Testis (tissue), 3 donors: ENCODE measurements around the gene SIRT5. TPM values are rescaled to one million over a fixed set of nuclear protein-coding genes. Genes with fewer than 3 reads are reported as not detected.

Experiments
- DNase-seq: peaks from one replicate; pipeline ENCODE4 v3.0.0-alpha.2; 2019
- H3K27ac ChIP-seq, 2 donors: fragments of 200-600 bp; sonication (generic); one replicate each; pipeline ENCODE4 v1.5.1; 2019
- H3K27me3 ChIP-seq: fragments of 200-600 bp; sonication (generic); one replicate; pipeline ENCODE4 v1.5.1; 2019
- H3K36me3 ChIP-seq: fragments of 200-600 bp; sonication (generic); one replicate; pipeline ENCODE4 v1.5.1; 2017; ENCODE audit warnings: low read depth; ENCODE audit errors: missing control alignments
- H3K4me1 ChIP-seq: fragments of 200-600 bp; sonication (generic); one replicate; pipeline ENCODE4 v1.5.1; 2019
- H3K4me3 ChIP-seq, 2 donors: fragments of 200-600 bp; sonication (generic); one replicate each; pipeline ENCODE4 v1.5.1; 2017 to 2019
- H3K9me3 ChIP-seq: fragments of 200-600 bp; sonication (generic); one replicate; pipeline ENCODE4 v1.5.1; 2017
- CTCF ChIP-seq, 3 experiments: fragments of 450-650 bp in 2 of 3; fragments of 200-600 bp in 1 of 3; sonication (generic) in 1 of 3; IDR thresholded peaks; one replicate each; pipeline ENCODE4 v1.5.1; 2016 to 2019; ENCODE audit warnings: antibody characterized with exemption in 3 of 3, mild to moderate bottlenecking in 2 of 3, moderate library complexity in 1 of 3
- POLR2A ChIP-seq: fragments of 450-650 bp; IDR thresholded peaks from one replicate; pipeline ENCODE4 v1.6.1; 2017; ENCODE audit warnings: antibody characterized with exemption, mild to moderate bottlenecking, moderate library complexity
- WGBS, 2 donors: methylation state at CpG; one replicate each; pipeline ENCODE4 v1.1.5; 2018; 5-methylcytosine and 5-hydroxymethylcytosine counted together
- intact Hi-C: fragments of 100-400 bp; cut with DNase I; formaldehyde crosslinking; loops from one replicate; pipeline ENCODE4 v1.15.1; 2023; ENCODE audit warnings: low total_unique reads
- polyA plus RNA-seq: library from polyadenylated mRNA; stranded (reverse); fragments of 350-450 nt; fragmentation: Illumina TruSeq; extraction: RNeasy Lipid Tissue Mini Kit (QIAGEN cat#74804); gene quantifications from one replicate; pipeline ENCODE4 v1.2.3, GENCODE V29; 2014; ENCODE audit warnings: low read depth, low replicate concordance; ENCODE audit not compliant: insufficient read depth
- total RNA-seq, 2 donors: library from RNA; depleted of rRNA; stranded (reverse); fragments of >200 nt; gene quantifications; one replicate each; pipeline ENCODE4 v1.2.3, GENCODE V29; 2016

The SIRT5 gene
- total and polyA plus RNA-seq, 3 donors from 2014 or later = 11.2 to 22.1 (median 15.7) TPM

- H3K4me3 ChIP-seq = no peak overlapping the region
- H3K9me3 ChIP-seq = no peaks in the 10 kb centered on the region
- TF ChIP-seq CTCF (IDR thresholded peaks at IDR 0.05) = no peak
- TF ChIP-seq POLR2A = no peak
- WGBS, 2 donors = 51 to 67% methylated on average over 3 of the region's 3 CpGs
- no peak overlapping the region for H3K27ac ChIP-seq
- H3K4me1 ChIP-seq = peaks cover 9% of the 10 kb centered on the region
- no peak for DNase-seq
- H3K36me3 ChIP-seq = no peaks in the 10 kb centered on the region
- H3K27me3 ChIP-seq = no peaks in the 10 kb centered on the region
- intact Hi-C loops = no loop called here
Observed at GRCh38 chr6:13576017-13576416, 1.6 kb downstream of the SIRT5 start.

GRCh38 chr6:13577926-13578325 lies 3.5 kb downstream of the SIRT5 start:
- no peaks in the 10 kb centered on the region for H3K27me3 ChIP-seq
- H3K4me3 ChIP-seq = no peak overlapping the region
- WGBS, 2 donors = 92% methylated on average over 3 of the region's 3 CpGs
- H3K36me3 ChIP-seq = no peaks in the 10 kb centered on the region
- TF ChIP-seq POLR2A = no peak
- H3K4me1 ChIP-seq = peaks cover 9% of the 10 kb centered on the region
- H3K9me3 ChIP-seq = no peaks in the 10 kb centered on the region
- intact Hi-C loops = no loop called here
- DNase-seq = no peak
- no peak overlapping the region for H3K27ac ChIP-seq

- 55 to 74% methylated on average over 1 of the region's 1 CpG for WGBS, 2 donors
- no peaks in the 10 kb centered on the region for H3K36me3 ChIP-seq
- no peak for DNase-seq
- H3K4me3 ChIP-seq = no peak overlapping the region
- H3K9me3 ChIP-seq = no peaks in the 10 kb centered on the region
- no peak overlapping the region for H3K27ac ChIP-seq
- peaks cover 4% of the 10 kb centered on the region for H3K4me1 ChIP-seq
- intact Hi-C loops = no loop called here
- TF ChIP-seq CTCF (IDR thresholded peaks at IDR 0.05) = no peak
- no peak for TF ChIP-seq POLR2A
- no peaks in the 10 kb centered on the region for H3K27me3 ChIP-seq
Observed at GRCh38 chr6:13579911-13580310, 5.5 kb downstream of the SIRT5 start.

- 71 to 81% methylated on average over 9 of the region's 9 CpGs for WGBS, 2 donors
- Histone ChIP-seq H3K36me3 (no peaks in the 10 kb centered on the region), H3K27ac (no peak overlapping the region), H3K9me3 (no peaks in the 10 kb centered on the region), H3K4me3 (no peak overlapping the region), H3K4me1 (no peaks in the 10 kb centered on the region), H3K27me3 (no peaks in the 10 kb centered on the region)
- no peak for DNase-seq
- TF ChIP-seq CTCF (IDR thresholded peaks at IDR 0.05) = no peak
- no peak for TF ChIP-seq POLR2A
- intact Hi-C loops = no loop called here
Observed at GRCh38 chr6:13581700-13582229, 7.4 kb downstream of the SIRT5 start.

GRCh38 chr6:13586603-13587542 lies 12.5 kb downstream of the SIRT5 start:
- Histone ChIP-seq H3K27me3 (no peaks in the 10 kb centered on the region), H3K36me3 (no peaks in the 10 kb centered on the region), H3K4me1 (no peaks in the 10 kb centered on the region), H3K9me3 (no peaks in the 10 kb centered on the region), H3K4me3 (no peak overlapping the region), H3K27ac (no peak overlapping the region)
- DNase-seq = no peak
- TF ChIP-seq POLR2A = no peak
- no peak for TF ChIP-seq CTCF (IDR thresholded peaks at IDR 0.05)
- WGBS, 2 donors = 91 to 94% methylated on average over 5 to 7 of the region's 7 CpGs
- intact Hi-C loops = no loop called here
